Erythroblast (primary cell): ENCODE measurements around the gene A2ML1.

ENCODE experiments used
- GATA1 ChIP-seq: IDR thresholded peaks from 2 replicates; pipeline ENCODE4 v1.6.1; 2011; ENCODE audit warnings: low read depth, mild to moderate bottlenecking, control low read depth, low read length, moderate library complexity
- POLR2A ChIP-seq: IDR thresholded peaks from 2 replicates; pipeline ENCODE4 v1.6.1; 2011; ENCODE audit warnings: mild to moderate bottlenecking, low read length

DNA sequence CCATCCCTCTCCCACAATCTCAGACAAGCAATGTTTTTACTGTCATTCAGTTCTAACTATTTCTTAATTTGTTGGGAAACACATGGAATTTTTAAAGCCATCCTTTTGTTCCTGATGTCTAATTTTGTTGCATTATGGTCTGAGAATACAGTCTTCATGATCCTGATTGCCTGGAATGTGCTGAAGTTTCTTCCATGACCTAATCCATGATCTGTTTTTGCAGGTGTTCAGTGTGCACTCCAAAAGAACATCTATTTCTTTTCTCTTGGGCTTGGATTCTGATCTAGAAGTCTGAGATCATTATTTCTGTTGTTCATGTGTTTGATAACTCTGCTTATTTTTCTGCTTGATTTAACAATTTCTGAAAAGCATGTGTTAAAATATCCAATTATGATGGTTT is 48.6 kb downstream of the A2ML1 start:
- TF ChIP-seq POLR2A (no peak), GATA1 (no peak)
